Fibroblast of villous mesenchyme (primary cell): ENCODE data around the gene AQP11. TPM values are rescaled to one million over a fixed set of nuclear protein-coding genes. Genes with fewer than 3 reads are reported as not detected.

Experiments used
- DNase-seq: peaks from one replicate; pipeline ENCODE4 v3.0.0-alpha.2; 2010; ENCODE audit warnings: low read depth
- H3K4me3 ChIP-seq: 2 replicates; pipeline ENCODE4 v1.5.1; 2011; ENCODE audit warnings: low read depth, mild to moderate bottlenecking, low read length
- small RNA-seq: library from RNA; depleted of rRNA; stranded (forward); fragments of <200 nt; gene quantifications from one replicate; pipeline ENCODE3, GENCODE V24; 2012
- total RNA-seq: library from RNA; depleted of rRNA; stranded (reverse); fragments of >200 nt; gene quantifications from 2 replicates; pipeline ENCODE4 v1.2.3, GENCODE V29; 2012
- TF ChIP-seq, protein P1 (sequence below): IDR thresholded peaks from 2 replicates; pipeline ENCODE4 v1.5.1; 2012; ENCODE audit warnings: low read depth, mild to moderate bottlenecking, low read length; ENCODE audit not compliant: insufficient read depth

AQP11 gene
- total RNA-seq, 1 donor = 1.7 TPM

DNA sequence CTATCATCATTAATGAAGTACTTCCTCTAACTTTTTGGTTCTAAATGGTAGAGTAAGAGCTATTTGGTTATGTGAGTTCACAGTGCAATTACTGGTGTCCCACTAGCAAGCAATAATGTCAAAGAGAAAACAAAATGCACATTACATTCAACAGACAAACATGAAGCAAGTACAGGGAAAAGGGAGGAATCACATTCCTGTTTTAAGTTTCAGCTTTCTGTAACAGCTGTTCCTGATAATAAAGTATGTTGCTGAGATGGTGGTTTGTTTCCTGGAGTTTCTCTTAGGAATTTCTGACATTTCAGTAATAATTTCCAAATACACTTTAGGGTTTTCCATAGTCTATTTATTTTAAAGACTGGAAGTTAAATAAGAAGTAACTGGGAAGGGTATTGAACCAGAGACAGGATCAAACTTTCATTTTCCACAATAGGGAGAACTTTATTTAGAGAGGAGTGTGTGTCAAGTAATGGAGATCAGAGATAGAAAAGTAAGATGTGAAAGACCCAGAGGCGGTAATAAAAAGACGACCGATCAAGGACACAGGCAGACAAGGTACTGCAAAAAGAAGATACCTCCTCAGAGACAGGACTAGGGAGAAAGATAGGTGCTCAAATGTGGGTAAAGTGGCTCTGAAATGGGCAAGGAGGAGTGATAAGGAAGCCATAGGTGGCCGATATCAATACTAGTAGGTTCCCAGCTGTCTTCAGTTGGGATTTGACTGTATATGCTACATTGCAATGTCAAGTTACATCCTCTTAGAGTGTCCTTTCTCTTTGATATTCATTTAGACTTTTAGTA lies 68.7 kb downstream of the AQP11 start:
- H3K4me3 ChIP-seq = no peak overlapping the region
- peak; percentile 68 for DNase-seq
- TF ChIP-seq, protein P1, sequence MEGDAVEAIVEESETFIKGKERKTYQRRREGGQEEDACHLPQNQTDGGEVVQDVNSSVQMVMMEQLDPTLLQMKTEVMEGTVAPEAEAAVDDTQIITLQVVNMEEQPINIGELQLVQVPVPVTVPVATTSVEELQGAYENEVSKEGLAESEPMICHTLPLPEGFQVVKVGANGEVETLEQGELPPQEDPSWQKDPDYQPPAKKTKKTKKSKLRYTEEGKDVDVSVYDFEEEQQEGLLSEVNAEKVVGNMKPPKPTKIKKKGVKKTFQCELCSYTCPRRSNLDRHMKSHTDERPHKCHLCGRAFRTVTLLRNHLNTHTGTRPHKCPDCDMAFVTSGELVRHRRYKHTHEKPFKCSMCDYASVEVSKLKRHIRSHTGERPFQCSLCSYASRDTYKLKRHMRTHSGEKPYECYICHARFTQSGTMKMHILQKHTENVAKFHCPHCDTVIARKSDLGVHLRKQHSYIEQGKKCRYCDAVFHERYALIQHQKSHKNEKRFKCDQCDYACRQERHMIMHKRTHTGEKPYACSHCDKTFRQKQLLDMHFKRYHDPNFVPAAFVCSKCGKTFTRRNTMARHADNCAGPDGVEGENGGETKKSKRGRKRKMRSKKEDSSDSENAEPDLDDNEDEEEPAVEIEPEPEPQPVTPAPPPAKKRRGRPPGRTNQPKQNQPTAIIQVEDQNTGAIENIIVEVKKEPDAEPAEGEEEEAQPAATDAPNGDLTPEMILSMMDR = no peak

Small RNA genes lying within 50 kb of the gene (small RNA-seq; reads per million reads assigned to genes)
- not detected for gene RNU7-59P

Other genes starting within 250 kb of the AQP11 start
- 68.9 and 69.1 TPM in 2 replicates for gene PAK1, start 115.9 kb upstream of the AQP11 start, total RNA-seq
- 69.3 and 88.5 TPM in 2 replicates for gene CLNS1A, start 47.8 kb downstream of the AQP11 start, total RNA-seq
- 34.1 and 46.2 TPM in 2 replicates for gene RSF1, start 230.8 kb downstream of the AQP11 start, total RNA-seq
- 22.0 and 23.2 TPM in 2 replicates for gene AAMDC, start 231.2 kb downstream of the AQP11 start, total RNA-seq